OCI-LY3 (cell line): Measurements from ENCODE around the gene BCR.

Source experiments
- H2AFZ ChIP-seq: fragments of 200-600, 300-600 bp; shearing (Covaris generic); 2 replicates; pipeline ENCODE4 v1.6.0; 2014; ENCODE audit warnings: antibody characterized with exemption, low read depth, low read length
- H3K27ac ChIP-seq: fragments of 200-600, 300-600 bp; sonication (generic); 2 replicates; pipeline ENCODE4 v1.5.1; 2014; ENCODE audit warnings: mild to moderate bottlenecking, low read length, moderate library complexity, mixed read lengths
- H3K27me3 ChIP-seq: fragments of 200-600, 300-600 bp; sonication (generic); 2 replicates; pipeline ENCODE4 v1.6.1; 2014; ENCODE audit warnings: low read depth, low read length, mixed read lengths
- H3K36me3 ChIP-seq: fragments of 200-600, 300-600 bp; sonication (generic); replicated peaks from 2 replicates; pipeline ENCODE3; 2014; ENCODE audit warnings: low read depth, low read length, mixed read lengths
- H3K4me1 ChIP-seq: fragments of 300-600, 200-600 bp; sonication (generic); 2 replicates; pipeline ENCODE4 v1.6.1; 2014; ENCODE audit warnings: low read length, mixed read lengths
- H3K4me2 ChIP-seq: fragments of 200-600, 300-600 bp; sonication (generic); 2 replicates; pipeline ENCODE4 v1.6.1; 2014; ENCODE audit warnings: low read length, mixed read lengths
- H3K4me3 ChIP-seq: fragments of 300-600, 200-600 bp; sonication (generic); 2 replicates; pipeline ENCODE4 v1.5.1; 2014; ENCODE audit warnings: antibody characterized with exemption, mild to moderate bottlenecking, low read length, moderate library complexity
- H3K79me2 ChIP-seq: fragments of 300-600, 200-600 bp; shearing (Covaris generic); 2 replicates; pipeline ENCODE4 v1.6.1; 2014; ENCODE audit warnings: mild to moderate bottlenecking, low read length, mixed read lengths
- H3K9ac ChIP-seq: fragments of 300-600, 200-600 bp; shearing (Covaris generic); 2 replicates; pipeline ENCODE4 v1.6.0; 2014; ENCODE audit warnings: mild to moderate bottlenecking, low read length, moderate library complexity
- H3K9me3 ChIP-seq: fragments of 200-600, 300-600 bp; shearing (Covaris generic); 2 replicates; pipeline ENCODE4 v1.6.1; 2014; ENCODE audit warnings: low read length, mixed read lengths; ENCODE audit not compliant: insufficient read depth
- H4K20me1 ChIP-seq: fragments of 200-600, 300-600 bp; sonication (generic); 2 replicates; pipeline ENCODE4 v1.6.1; 2016; ENCODE audit warnings: low read length, mixed read lengths; ENCODE audit not compliant: insufficient read depth
- CTCF ChIP-seq: fragments of 200-600, 300-600 bp; sonication (generic); IDR thresholded peaks from 2 replicates; pipeline ENCODE4 v1.5.1; 2014; ENCODE audit warnings: antibody characterized with exemption, low read length, low read depth
- EZH2phosphoT487 ChIP-seq: fragments of 200-600 bp; shearing (Covaris generic); IDR thresholded peaks from 2 replicates; pipeline ENCODE4 v1.6.1; 2018; ENCODE audit warnings: antibody characterized with exemption, mixed run types, low read depth

Gene BCR

GRCh38 chr22:23285734-23286133 lies 105.4 kb downstream of the BCR start:
- Histone ChIP-seq H2AFZ (no peak overlapping the region), H3K4me1 (peaks cover 4% of the 10 kb centered on the region; the same call in 1 of the 2 replicates), H4K20me1 (no peaks in the 10 kb centered on the region), H3K36me3 (no peaks in the 10 kb centered on the region), H3K4me3 (no peak overlapping the region), H3K27me3 (no peaks in the 10 kb centered on the region), H3K9ac (no peak overlapping the region), H3K79me2 (no peaks in the 10 kb centered on the region), H3K27ac (no peak overlapping the region), H3K4me2 (no peak overlapping the region), H3K9me3 (no peaks in the 10 kb centered on the region)
- TF ChIP-seq CTCF (no peak), EZH2phosphoT487 (no peak)

GRCh38 chr22:23286296-23286695 lies 106.0 kb downstream of the BCR start:
- Histone ChIP-seq H3K4me3 (no peak overlapping the region), H3K9ac (no peak overlapping the region), H3K27ac (no peak overlapping the region), H3K36me3 (no peaks in the 10 kb centered on the region), H3K9me3 (no peaks in the 10 kb centered on the region), H3K27me3 (no peaks in the 10 kb centered on the region), H3K4me1 (peaks cover 4% of the 10 kb centered on the region; the same call in 1 of the 2 replicates), H4K20me1 (no peaks in the 10 kb centered on the region), H3K4me2 (no peak overlapping the region), H3K79me2 (no peaks in the 10 kb centered on the region), H2AFZ (no peak overlapping the region)
- TF ChIP-seq EZH2phosphoT487, result no peak
- no peak for TF ChIP-seq CTCF

- Histone ChIP-seq H3K27me3 (no peaks in the 10 kb centered on the region), H3K79me2 (no peaks in the 10 kb centered on the region), H3K4me1 (no peaks in the 10 kb centered on the region), H3K9me3 (no peaks in the 10 kb centered on the region), H3K4me3 (no peak overlapping the region), H2AFZ (no peak overlapping the region), H3K4me2 (no peak overlapping the region), H3K27ac (no peak overlapping the region), H3K9ac (no peak overlapping the region), H4K20me1 (no peaks in the 10 kb centered on the region), H3K36me3 (no peaks in the 10 kb centered on the region)
- no peak for TF ChIP-seq CTCF
- TF ChIP-seq EZH2phosphoT487, result no peak
These were observed 107.1 kb downstream of the BCR start for GRCh38 chr22:23287136-23288095.

GRCh38 chr22:23288301-23289129 lies 108.2 kb downstream of the BCR start:
- no peak overlapping the region for H2AFZ ChIP-seq
- H3K79me2 ChIP-seq, result no peaks in the 10 kb centered on the region
- H3K9ac ChIP-seq, result no peak overlapping the region
- H3K4me1 ChIP-seq, result no peaks in the 10 kb centered on the region
- no peaks in the 10 kb centered on the region for H4K20me1 ChIP-seq
- no peak overlapping the region for H3K4me2 ChIP-seq
- H3K27ac ChIP-seq, result no peak overlapping the region
- TF ChIP-seq CTCF (no peak), EZH2phosphoT487 (no peak)
- no peaks in the 10 kb centered on the region for H3K27me3 ChIP-seq
- no peaks in the 10 kb centered on the region for H3K36me3 ChIP-seq
- no peak overlapping the region for H3K4me3 ChIP-seq
- no peaks in the 10 kb centered on the region for H3K9me3 ChIP-seq
